IMR-90 (cell line): Measurements from ENCODE around the gene CST1. TPM values are rescaled to one million over a fixed set of nuclear protein-coding genes. Genes with fewer than 3 reads are reported as not detected.

Source experiments
- ATAC-seq: fragments of 200-7000 bp; cut with Tn5 transposase; 2 replicates; pipeline ENCODE4 v1.9.1; 2020; ENCODE audit warnings: low read depth, mild to moderate bottlenecking, moderate library complexity
- BruUV-seq: library from RNA; stranded (reverse); fragments of 400-500 nt; replicated peaks from 2 replicates; lab custom pipeline; 2021; lab: Mats Ljungman, UMichigan
- CTCF ChIA-PET: fragments of 300-600 bp; formaldehyde crosslinking; extraction: SDS; loops from one replicate; lab custom pipeline; 2021; ENCODE audit warnings: antibody characterized with exemption; lab: Yijun Ruan, JAX
- POLR2A ChIA-PET: fragments of 300-600 bp; sonication (Branson Sonifier 250); formaldehyde crosslinking; loops from one replicate; lab custom pipeline; 2022; ENCODE audit warnings: antibody characterized with exemption; ENCODE audit not compliant: unreplicated experiment; lab: Charles Lee
- DNase-seq: peaks from one replicate; pipeline ENCODE4 v3.0.0; 2013
- H2AFZ ChIP-seq: replicated peaks from 2 replicates; pipeline ENCODE3; 2013; ENCODE audit warnings: low read length, mild to moderate bottlenecking; ENCODE audit not compliant: poor library complexity
- H2AK5ac ChIP-seq: 2 replicates; pipeline ENCODE4 v1.6.1; 2013; ENCODE audit warnings: low read depth, low read length, inconsistent platforms
- H2AK9ac ChIP-seq: replicated peaks from 2 replicates; pipeline ENCODE3; 2013; ENCODE audit warnings: mild to moderate bottlenecking, low read depth, low read length, moderate library complexity; ENCODE audit not compliant: poor library complexity
- H2BK120ac ChIP-seq: 2 replicates; pipeline ENCODE4 v1.6.1; 2013; ENCODE audit warnings: low read depth, low read length, inconsistent platforms
- H2BK15ac ChIP-seq: 3 replicates; pipeline ENCODE4 v1.6.1; 2013; ENCODE audit warnings: low read depth, low read length, inconsistent platforms
- H2BK20ac ChIP-seq: 2 replicates; pipeline ENCODE4 v1.6.1; 2013; ENCODE audit warnings: low read depth, mild to moderate bottlenecking, inconsistent platforms, low read length, moderate library complexity
- H2BK5ac ChIP-seq: 2 replicates; pipeline ENCODE4 v1.6.1; 2013; ENCODE audit warnings: mild to moderate bottlenecking, low read depth, low read length, inconsistent platforms; ENCODE audit not compliant: poor library complexity, severe bottlenecking
- H3K14ac ChIP-seq: replicated peaks from 2 replicates; pipeline ENCODE4 v1.6.1; 2013; ENCODE audit warnings: low read depth, low read length, inconsistent platforms
- H3K18ac ChIP-seq: 2 replicates; pipeline ENCODE4 v1.6.1; 2013; ENCODE audit warnings: low read depth, low read length, control low read depth
- H3K23ac ChIP-seq: 2 replicates; pipeline ENCODE4 v1.6.1; 2013; ENCODE audit warnings: low read depth, low read length, inconsistent platforms
- H3K27ac ChIP-seq: 2 replicates; pipeline ENCODE4 v1.5.1; 2013; ENCODE audit warnings: mild to moderate bottlenecking, control low read depth, low read length; ENCODE audit not compliant: insufficient read depth
- H3K27me3 ChIP-seq: 2 replicates; pipeline ENCODE4 v1.6.1; 2013; ENCODE audit warnings: low read length; ENCODE audit not compliant: control insufficient read depth, insufficient read depth
- H3K36me3 ChIP-seq: 2 replicates; pipeline ENCODE4 v1.6.1; 2013; ENCODE audit warnings: low read length, mixed read lengths; ENCODE audit not compliant: control insufficient read depth, insufficient read depth
- H3K4ac ChIP-seq: 2 replicates; pipeline ENCODE4 v1.6.1; 2013; ENCODE audit warnings: low read depth, low read length, inconsistent platforms
- H3K4me1 ChIP-seq: 2 replicates; pipeline ENCODE4 v1.6.1; 2013; ENCODE audit warnings: low read length, mixed read lengths; ENCODE audit not compliant: control insufficient read depth, insufficient read depth
- H3K4me2 ChIP-seq: 2 replicates; pipeline ENCODE4 v1.6.1; 2013; ENCODE audit warnings: low read depth, mild to moderate bottlenecking, control low read depth, low read length, moderate library complexity
- H3K4me3 ChIP-seq: 2 replicates; pipeline ENCODE4 v1.5.1; 2013; ENCODE audit warnings: low read depth, mild to moderate bottlenecking, control low read depth, low read length, moderate library complexity; ENCODE audit not compliant: insufficient read depth
- H3K56ac ChIP-seq: 2 replicates; pipeline ENCODE4 v1.6.1; 2013; ENCODE audit warnings: low read length, inconsistent platforms; ENCODE audit not compliant: insufficient read depth; ENCODE audit errors: extremely low read depth
- H3K79me1 ChIP-seq, 2 experiments: 2 replicates each; pipeline ENCODE4 v1.6.1; 2013; ENCODE audit warnings: low read length in 2 of 2, inconsistent platforms in 1 of 2, low read depth in 1 of 2
- H3K9ac ChIP-seq: 2 replicates; pipeline ENCODE4 v1.6.1; 2013; ENCODE audit warnings: low read depth, low read length, control low read depth
- H3K9me1 ChIP-seq: 2 replicates; pipeline ENCODE4 v1.6.1; 2013; ENCODE audit warnings: low read length, inconsistent platforms; ENCODE audit not compliant: insufficient read depth
- H3K9me3 ChIP-seq: 2 replicates; pipeline ENCODE4 v1.6.1; 2013; ENCODE audit warnings: low read length; ENCODE audit not compliant: control insufficient read depth, insufficient read depth
- H4K20me1 ChIP-seq: 2 replicates; pipeline ENCODE4 v1.6.1; 2013; ENCODE audit warnings: low read length, inconsistent platforms; ENCODE audit not compliant: insufficient read depth
- H4K5ac ChIP-seq: 2 replicates; pipeline ENCODE4 v1.6.1; 2013; ENCODE audit warnings: mild to moderate bottlenecking, low read depth, low read length, control low read depth
- H4K8ac ChIP-seq, 2 experiments: 2 replicates each; pipeline ENCODE4 v1.6.1; 2013; ENCODE audit warnings: low read depth in 2 of 2, low read length in 2 of 2, control low read depth in 1 of 2, inconsistent platforms in 1 of 2
- H4K91ac ChIP-seq: 2 replicates; pipeline ENCODE4 v1.6.1; 2013; ENCODE audit warnings: low read depth, low read length, inconsistent platforms; ENCODE audit not compliant: insufficient read depth
- CEBPB ChIP-seq: IDR thresholded peaks from 2 replicates; pipeline ENCODE4 v1.6.1; 2012; ENCODE audit warnings: low read depth, low read length, improper control_type of control experiment
- CHD1 ChIP-seq: IDR thresholded peaks from 2 replicates; pipeline ENCODE4 v1.6.1; 2012; ENCODE audit warnings: low read depth, low read length, improper control_type of control experiment
- CTCF ChIP-seq: conservative IDR thresholded peaks from 2 replicates; pipeline ENCODE4 v1.5.1; 2012; ENCODE audit warnings: mild to moderate bottlenecking, low read depth, low read length, improper control_type of control experiment
- FOS ChIP-seq: fragments of 150-350 bp; IDR thresholded peaks from 2 replicates; pipeline ENCODE4 v1.6.1; 2016; ENCODE audit warnings: low read depth, low read length
- MAFK ChIP-seq: IDR thresholded peaks from 2 replicates; pipeline ENCODE4 v1.6.1; 2012; ENCODE audit warnings: low read depth, low read length, improper control_type of control experiment
- MXI1 ChIP-seq: IDR thresholded peaks from 2 replicates; pipeline ENCODE4 v1.6.1; 2012; ENCODE audit warnings: low read depth, mild to moderate bottlenecking, low read length, moderate library complexity, borderline replicate concordance
- NFE2L2 ChIP-seq: fragments of 150-350 bp; IDR thresholded peaks from 2 replicates; pipeline ENCODE4 v1.6.1; 2016; ENCODE audit warnings: low read depth, mild to moderate bottlenecking, low read length
- RCOR1 ChIP-seq: IDR thresholded peaks from 2 replicates; pipeline ENCODE4 v1.6.1; 2012; ENCODE audit warnings: mild to moderate bottlenecking, low read length, improper control_type of control experiment; ENCODE audit not compliant: insufficient replicate concordance
- SMC3 ChIP-seq: fragments of 150-350 bp; IDR thresholded peaks from 2 replicates; pipeline ENCODE4 v1.6.1; 2016; ENCODE audit warnings: low read depth, mild to moderate bottlenecking, antibody characterized with exemption, low read length, moderate library complexity
- WGBS, 2 experiments: methylation state at CpG; one replicate each; pipeline versions ENCODE4 v1.1.5 to v1.1.7; 2013; ENCODE audit warnings: missing lambda C conversion rate in 2 of 2; ENCODE audit not compliant: insufficient read length in 1 of 2; ENCODE audit errors: extremely low coverage in 2 of 2; 5-methylcytosine and 5-hydroxymethylcytosine counted together
- dilution Hi-C: fragments of 300-500 bp; cut with HindIII; formaldehyde crosslinking; loops from one replicate; pipeline ENCODE4 v1.14.3; 2018; ENCODE audit warnings: low sequenced_read_pairs; ENCODE audit not compliant: unreplicated experiment
- in situ Hi-C: fragments of 300-500 bp; cut with MboI; formaldehyde crosslinking; loops from 3 replicates; pipeline ENCODE4 v1.14.3; 2019; ENCODE audit warnings: low sequenced_read_pairs, inconsistent platforms, mixed read lengths
- intact Hi-C: fragments of 100-400 bp; cut with micrococcal nuclease; formaldehyde crosslinking; loops from 2 replicates; pipeline ENCODE4 v1.10.0; 2022
- polyA plus RNA-seq, 3 experiments: library from polyadenylated mRNA; depleted of rRNA; stranded (reverse); fragments of >200 nt; gene quantifications; 2 replicates each; pipeline ENCODE4 v1.2.3, GENCODE V29; 2012; ENCODE audit warnings: low replicate concordance in 1 of 3
- total RNA-seq: library from RNA; depleted of rRNA; stranded (reverse); fragments of >200 nt; gene quantifications from 2 replicates; pipeline ENCODE4 v1.2.3, GENCODE V29; 2012
- TF ChIP-seq, protein P1 (sequence below): fragments of 150-350 bp; IDR thresholded peaks from 2 replicates; pipeline ENCODE4 v1.6.1; 2016; ENCODE audit warnings: low read depth, mild to moderate bottlenecking, low read length, moderate library complexity, borderline replicate concordance

CST1 gene
- total and polyA plus RNA-seq, 2 of the 4 experiments (the other 2 are of a cell fraction), result not detected

DNA sequence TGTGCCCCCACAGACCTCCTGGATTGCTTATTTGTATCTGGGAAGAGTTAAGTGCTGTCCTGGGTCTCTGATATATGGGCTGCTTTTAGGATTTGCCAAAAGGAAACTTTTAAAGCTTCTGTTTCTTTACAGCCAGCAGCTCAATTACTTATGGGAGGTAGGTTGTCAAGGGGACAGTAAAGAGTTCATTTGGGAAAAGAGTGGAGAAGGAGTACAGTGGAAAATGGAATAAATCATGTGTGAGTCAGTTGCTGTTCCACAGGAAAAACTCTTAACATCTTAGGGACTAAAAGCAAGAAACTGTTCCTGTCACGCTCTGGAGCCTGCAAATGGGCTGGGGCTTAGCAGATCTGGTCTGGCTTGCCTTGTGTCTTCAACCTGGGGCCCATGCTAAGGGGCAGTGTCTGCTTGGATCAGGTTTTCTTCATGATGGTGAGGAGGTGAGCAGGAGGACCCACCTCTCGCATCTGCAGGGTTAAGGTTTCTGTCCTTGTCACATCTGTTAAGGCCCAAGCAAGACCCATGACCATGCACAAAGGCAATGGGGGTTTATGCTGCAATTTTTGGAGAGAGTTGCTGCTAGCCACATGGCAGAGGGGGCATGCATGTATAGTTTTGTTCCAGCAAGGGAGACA is 8.7 kb upstream of the CST1 start:
- in situ Hi-C loops, result no loop called here
- H3K4me2 ChIP-seq, result no peak overlapping the region

More for the DNA sequence above, 8.7 kb upstream of the CST1 start:
- H3K18ac ChIP-seq, result no peak overlapping the region
- no peak overlapping the region for H4K5ac ChIP-seq
- no peaks in the 10 kb centered on the region for H3K79me1 ChIP-seq
- no peak overlapping the region for H3K4ac ChIP-seq
- no peak overlapping the region for H2AFZ ChIP-seq
- H4K8ac ChIP-seq, result no peak overlapping the region
- dilution Hi-C loops, result no loop called here
- ChIA-PET CTCF (no interaction called here), POLR2A (no interaction called here)
- no peak overlapping the region for H2BK20ac ChIP-seq
- no peak overlapping the region for H2BK120ac ChIP-seq
- no peak overlapping the region for H3K14ac ChIP-seq
- TF ChIP-seq CHD1 (no peak), SMC3 (no peak), CTCF (no peak), RCOR1 (no peak), FOS (no peak), MAFK (no peak), CEBPB (no peak), NFE2L2 (no peak), MXI1 (no peak)
- TF ChIP-seq, protein P1, sequence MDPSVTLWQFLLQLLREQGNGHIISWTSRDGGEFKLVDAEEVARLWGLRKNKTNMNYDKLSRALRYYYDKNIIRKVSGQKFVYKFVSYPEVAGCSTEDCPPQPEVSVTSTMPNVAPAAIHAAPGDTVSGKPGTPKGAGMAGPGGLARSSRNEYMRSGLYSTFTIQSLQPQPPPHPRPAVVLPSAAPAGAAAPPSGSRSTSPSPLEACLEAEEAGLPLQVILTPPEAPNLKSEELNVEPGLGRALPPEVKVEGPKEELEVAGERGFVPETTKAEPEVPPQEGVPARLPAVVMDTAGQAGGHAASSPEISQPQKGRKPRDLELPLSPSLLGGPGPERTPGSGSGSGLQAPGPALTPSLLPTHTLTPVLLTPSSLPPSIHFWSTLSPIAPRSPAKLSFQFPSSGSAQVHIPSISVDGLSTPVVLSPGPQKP, result no peak
- no peak overlapping the region for H3K9ac ChIP-seq
- no peak overlapping the region for H2BK5ac ChIP-seq
- no TSS peak for BruUV-seq
- DNase-seq, result no peak
- H4K91ac ChIP-seq, result no peak overlapping the region
- ATAC-seq, result no peak
- H2BK15ac ChIP-seq, result no peak overlapping the region
- H3K9me3 ChIP-seq, result no peaks in the 10 kb centered on the region
- no peak overlapping the region for H2AK9ac ChIP-seq
- H3K4me3 ChIP-seq, result no peak overlapping the region
- 20% methylated on average over 1 of the region's 2 CpGs; no CpG with 5 or more reads in 1 of the 2 experiments for WGBS, 2 experiments
- 0 out of 2 replicates have a peak, but pooled peaks cover 8% of the 10 kb centered on the region for H3K9me1 ChIP-seq
- peaks cover 5% of the 10 kb centered on the region for H3K4me1 ChIP-seq
- no peak overlapping the region for H3K56ac ChIP-seq
- no peaks in the 10 kb centered on the region for H4K20me1 ChIP-seq
- intact Hi-C loops, result no loop called here
- no peak overlapping the region for H3K23ac ChIP-seq
- H3K27ac ChIP-seq, result no peak overlapping the region
- no peaks in the 10 kb centered on the region for H3K36me3 ChIP-seq
- no peaks in the 10 kb centered on the region; the same call in none of the 2 replicates for H3K27me3 ChIP-seq
- H2AK5ac ChIP-seq, result no peak overlapping the region
